Retina (tissue), 1 donor: ENCODE results near the gene GMPR.
"Not testable (repeated sequence)": the region's sequence is repeated elsewhere in the genome, so short reads cannot be mapped to it uniquely, and the experiment has no call there.

Experiments used
- DNase-seq: peaks from one replicate; pipeline ENCODE4 v3.0.0-alpha.2; 2016

The GMPR gene

GRCh38 chr6:16238057-16238962 lies at the start of gene GMPR:
TSS of gene GMPR (plus strand) at chr6:16238587. CDS start at chr6:16238694, 107 bp downstream.
- DNase-seq: peak; percentile 74

GRCh38 chr6:16190214-16190613 lies 48.2 kb upstream of the GMPR start:
- DNase-seq: no peak

GRCh38 chr6:16196260-16196983 lies 42.0 kb upstream of the GMPR start:
- no peak for DNase-seq

- DNase-seq: no peak
Measured at GRCh38 chr6:16196984-16197546, 41.3 kb upstream of the GMPR start.

GRCh38 chr6:16198061-16198705 lies 40.2 kb upstream of the GMPR start:
- no peak for DNase-seq

- peak; percentile 47 for DNase-seq
Measured at GRCh38 chr6:16199804-16200203, 38.6 kb upstream of the GMPR start.

GRCh38 chr6:16200321-16200883 lies 38.0 kb upstream of the GMPR start:
- peak; percentile 68 for DNase-seq

- no peak for DNase-seq
Measured at GRCh38 chr6:16201706-16202105, 36.7 kb upstream of the GMPR start.

GRCh38 chr6:16204653-16205376 lies 33.6 kb upstream of the GMPR start:
- DNase-seq: no peak

GRCh38 chr6:16205377-16206144 lies 32.8 kb upstream of the GMPR start:
- DNase-seq: peak; percentile 71

GRCh38 chr6:16206595-16207037 lies 31.8 kb upstream of the GMPR start:
- DNase-seq: peak; percentile 82

- DNase-seq: no peak
Measured at GRCh38 chr6:16208989-16209388, 29.4 kb upstream of the GMPR start.

GRCh38 chr6:16209539-16209938 lies 28.8 kb upstream of the GMPR start:
- no peak for DNase-seq

- no peak for DNase-seq
Measured at GRCh38 chr6:16212276-16212675, 26.1 kb upstream of the GMPR start.

- DNase-seq: peak; percentile 61
Measured at GRCh38 chr6:16216501-16217155, 21.8 kb upstream of the GMPR start.

- DNase-seq: no peak
Measured at GRCh38 chr6:16217156-16217721, 21.1 kb upstream of the GMPR start.

GRCh38 chr6:16222826-16223225 lies 15.6 kb upstream of the GMPR start:
- no peak for DNase-seq

GRCh38 chr6:16223362-16223761 lies 15.0 kb upstream of the GMPR start:
- no peak for DNase-seq

GRCh38 chr6:16224409-16224808 lies 14.0 kb upstream of the GMPR start:
- no peak for DNase-seq

GRCh38 chr6:16225062-16225731 lies 13.2 kb upstream of the GMPR start:
- not testable (repeated sequence) for DNase-seq
